Pancreas (tissue), 10 donors: ENCODE results near the gene CTDNEP1. TPM values are rescaled to one million over a fixed set of nuclear protein-coding genes. Genes with fewer than 3 reads are reported as not detected.
A peak's percentile ranks its signal among the peaks of the same experiment; 100 is the strongest.

Experiments
- ATAC-seq, 4 donors: fragments of 200-7000 bp; cut with Tn5 transposase; one replicate each; pipeline versions ENCODE4 v1.8.0 to v1.9.1; 2020; ENCODE audit warnings: mild to moderate bottlenecking in 4 of 4, moderate library complexity in 4 of 4
- DNase-seq, 6 donors: peaks; one replicate each; pipeline ENCODE4 v3.0.0-alpha.2; 2020
- FAIRE-seq: peaks from 2 replicates; lab custom pipeline; 2012; peaks lifted over from hg19 to GRCh38; lab: Jason Lieb, UNC
- H3K27ac ChIP-seq, 4 donors: fragments of 200-600 bp; sonication (generic); 1 replicate in 3 of 4; 2 replicates in 1 of 4; pipeline versions ENCODE4 v1.5.0 to v1.8.0; 2020
- H3K27me3 ChIP-seq, 4 donors: fragments of 200-600 bp; one replicate each; pipeline ENCODE4 v1.8.0; 2021
- H3K36me3 ChIP-seq, 3 donors: fragments of 200-600 bp; sonication (generic) in 1 of 3; one replicate each; pipeline versions ENCODE4 v1.5.0 to v1.8.0; 2020 to 2021
- H3K4me1 ChIP-seq, 3 donors: fragments of 200-600 bp; one replicate each; pipeline ENCODE4 v1.8.0; 2021
- H3K4me3 ChIP-seq, 4 donors: fragments of 200-600 bp; sonication (generic) in 2 of 4; one replicate each; pipeline versions ENCODE4 v1.5.0 to v1.8.0; 2020 to 2021
- H3K9me3 ChIP-seq, 4 donors: fragments of 200-600 bp; one replicate each; pipeline ENCODE4 v1.8.0; 2021
- CTCF ChIP-seq, 4 donors: fragments of 200-600 bp; sonication (generic) in 3 of 4; IDR thresholded peaks; one replicate each; pipeline versions ENCODE4 v1.5.0 to v1.8.0; 2021; ENCODE audit warnings: antibody characterized with exemption in 4 of 4
- WGBS, 2 donors: extraction: QIAGEN DNeasy Blood & Tissue Kit; methylation state at CpG; one replicate each; pipeline ENCODE4 v1.1.7; 2013; 5-methylcytosine and 5-hydroxymethylcytosine counted together
- intact Hi-C, 3 donors: fragments of 100-400 bp; cut with DNase I; formaldehyde crosslinking; loops; one replicate each; pipeline versions ENCODE4 v1.11.1 to v1.14.2; 2022
- polyA plus RNA-seq, 2 donors: library from polyadenylated mRNA; stranded (reverse); fragments of 200-250 nt; gene quantifications; one replicate each; pipeline ENCODE4 v1.2.3, GENCODE V29; 2013
- total RNA-seq, 6 donors: library from RNA; stranded (reverse); fragmentation: NEBNext Ultra II Directional in 4 of 6; extraction: Animal tissue kit (Norgen Biotek cat#: 25700) in 4 of 6; gene quantifications; one replicate each; pipeline versions ENCODE4 v1.2.1 to v1.2.4, GENCODE V29; 2021 to 2023
- donor health status: healthy with polysubstance abuse.
- donor health status: DM: no; HTN: no; CAD: no; lungs with moderate emphysema.
- donor health status: DM: no; HTN: no; CAD: no.
- donor health status: control.
- donor health status: control.
- donor health status: Bipolar disorder and iron deficiency.
- donor health status: DM: yes; HTN: yes; CAD: no.
- donor health status: DM: no; HTN: no; CAD: no.
- donor health status: DM: no; HTN: no; CAD: no.
- donor health status: DM: yes; HTN: yes; CAD: no.

CTDNEP1 gene
- total and polyA plus RNA-seq, 8 donors: 42.0 to 75.2 (median 53.8) TPM

GRCh38 chr17:7256766-7257456 is 5.4 kb upstream of the CTDNEP1 start:
- H3K9me3 ChIP-seq: no peaks in the 10 kb centered on the region
- 87% methylated on average over 8 of the region's 8 CpGs for WGBS, 2 donors

DNA sequence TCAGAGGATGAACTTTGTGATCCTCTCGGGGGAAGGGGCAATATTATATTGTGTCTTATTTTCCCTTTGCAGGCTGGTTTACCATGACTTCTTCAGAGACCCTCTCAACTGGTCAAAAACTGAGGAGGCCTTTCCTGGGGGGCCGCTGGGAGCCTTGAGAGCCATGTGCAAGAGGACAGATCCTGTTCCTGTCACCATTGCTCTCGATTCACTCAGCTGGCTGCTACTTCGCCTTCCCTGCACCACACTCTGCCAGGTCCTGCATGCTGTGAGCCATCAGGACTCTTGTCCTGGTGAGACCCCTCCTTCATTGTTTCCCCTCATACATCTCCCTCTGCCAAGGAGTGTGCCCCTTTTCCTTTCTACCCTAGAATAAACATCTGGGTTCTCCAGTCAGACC is 3.0 kb upstream of the CTDNEP1 start:
- no peak for ATAC-seq
- intact Hi-C loops: no loop called here
- no peak overlapping the region for H3K4me3 ChIP-seq
- no peak overlapping the region for H3K27ac ChIP-seq
- no peaks in the 10 kb centered on the region for H3K27me3 ChIP-seq
- WGBS, 2 donors: 86 to 90% methylated on average over 4 of the region's 4 CpGs
- peaks cover 5 to 25% (median 10%) of the 10 kb centered on the region in 3 donors for H3K4me1 ChIP-seq
- H3K9me3 ChIP-seq: no peaks in the 10 kb centered on the region
- DNase-seq: no peak
- peaks cover 4 to 21% (median 6%) of the 10 kb centered on the region in 3 donors for H3K36me3 ChIP-seq
- TF ChIP-seq CTCF (IDR thresholded peaks at IDR 0.05): no peak
- no peak for FAIRE-seq

More at GRCh38 chr17:7256766-7257456, 5.4 kb upstream of the CTDNEP1 start:
- TF ChIP-seq CTCF (IDR thresholded peaks at IDR 0.05): no peak
- Histone ChIP-seq H3K4me3 (no peak overlapping the region), H3K27me3 (no peaks in the 10 kb centered on the region), H3K4me1 (peaks cover 5 to 16% (median 6%) of the 10 kb centered on the region in 3 donors), H3K27ac (no peak overlapping the region), H3K36me3 (peaks cover 4 to 21% (median 6%) of the 10 kb centered on the region in 3 donors)
- DNase-seq (no peak), FAIRE-seq (no peak), ATAC-seq (no peak)
- intact Hi-C loops: no loop called here

DNA sequence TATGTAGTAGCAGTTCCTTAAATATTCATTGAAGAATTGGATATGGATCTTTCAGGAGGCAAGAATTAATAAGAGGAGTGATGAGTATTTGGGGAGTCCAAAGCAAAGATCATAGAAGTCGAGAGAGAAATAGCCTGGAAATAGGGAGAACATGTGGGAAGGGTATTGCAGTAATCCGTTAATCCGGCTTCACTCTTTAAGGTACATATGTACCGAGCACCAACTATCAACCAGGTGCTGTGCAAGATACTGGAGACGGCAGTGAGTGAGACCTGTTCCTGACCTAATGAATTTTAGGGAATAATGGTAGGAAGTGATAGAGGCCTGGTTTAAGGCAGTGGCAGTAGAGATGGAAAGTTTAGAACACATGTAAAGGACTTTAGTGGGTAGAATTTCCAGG is 1.5 kb upstream of the CTDNEP1 start:
- Histone ChIP-seq H3K36me3 (peaks cover 4 to 21% (median 6%) of the 10 kb centered on the region in 3 donors), H3K27me3 (no peaks in the 10 kb centered on the region), H3K27ac (peak overlapping the region; percentile 99 to 100 (median 100)), H3K4me3 (peak overlapping the region in 2 of 4 donors; percentile 95 to 97), H3K9me3 (no peaks in the 10 kb centered on the region), H3K4me1 (peaks cover 8 to 27% (median 11%) of the 10 kb centered on the region in 3 donors)
- intact Hi-C loops: no loop called here
- DNase-seq (no peak), FAIRE-seq (no peak), ATAC-seq (no peak)
- no peak for TF ChIP-seq CTCF (IDR thresholded peaks at IDR 0.05)
- WGBS, 2 donors: 43 to 51% methylated on average over 5 of the region's 5 CpGs

GRCh38 chr17:7252176-7253043 is 876 bp upstream of the CTDNEP1 start, which contains the start of gene ELP5:
TSS of gene ELP5 (plus strand) at chr17:7252215. CDS start at chr17:7252551, 336 bp downstream.
- intact Hi-C loops: no loop called here
- FAIRE-seq (no peak), DNase-seq (peak; percentile 93 to 98 (median 94)), ATAC-seq (peak; percentile 75 to 84 (median 80))
- H3K36me3 ChIP-seq: peaks cover 0 to 20% (median 6%) of the 10 kb centered on the region in 3 donors
- peak within 1 kb of the TSS; percentile 99 to 100 (median 100) for H3K27ac ChIP-seq
- 1% methylated on average over 48 to 55 of the region's 55 CpGs for WGBS, 2 donors
- no peak for TF ChIP-seq CTCF (IDR thresholded peaks at IDR 0.05)
- H3K4me1 ChIP-seq: peaks cover 8 to 27% (median 11%) of the 10 kb centered on the region in 3 donors
- no peaks in the 10 kb centered on the region for H3K9me3 ChIP-seq
- H3K4me3 ChIP-seq: peak within 1 kb of the TSS; percentile 86 to 97 (median 90)
- H3K27me3 ChIP-seq: no peaks in the 10 kb centered on the region
